NT2/D1 (cell line): ENCODE data around the gene FKBP10.

Experiments used
- SUZ12 ChIP-seq: IDR thresholded peaks from 2 replicates; pipeline ENCODE4 v1.6.1; 2011; ENCODE audit not compliant: insufficient read length, insufficient read depth; ENCODE audit errors: extremely low read depth
- YY1 ChIP-seq: IDR thresholded peaks from 2 replicates; pipeline ENCODE4 v1.6.1; 2011; ENCODE audit not compliant: insufficient read length, insufficient read depth
- ZNF274 ChIP-seq: IDR thresholded peaks from 2 replicates; pipeline ENCODE4 v1.6.1; 2011; ENCODE audit warnings: mild to moderate bottlenecking, low read depth, low read length

DNA sequence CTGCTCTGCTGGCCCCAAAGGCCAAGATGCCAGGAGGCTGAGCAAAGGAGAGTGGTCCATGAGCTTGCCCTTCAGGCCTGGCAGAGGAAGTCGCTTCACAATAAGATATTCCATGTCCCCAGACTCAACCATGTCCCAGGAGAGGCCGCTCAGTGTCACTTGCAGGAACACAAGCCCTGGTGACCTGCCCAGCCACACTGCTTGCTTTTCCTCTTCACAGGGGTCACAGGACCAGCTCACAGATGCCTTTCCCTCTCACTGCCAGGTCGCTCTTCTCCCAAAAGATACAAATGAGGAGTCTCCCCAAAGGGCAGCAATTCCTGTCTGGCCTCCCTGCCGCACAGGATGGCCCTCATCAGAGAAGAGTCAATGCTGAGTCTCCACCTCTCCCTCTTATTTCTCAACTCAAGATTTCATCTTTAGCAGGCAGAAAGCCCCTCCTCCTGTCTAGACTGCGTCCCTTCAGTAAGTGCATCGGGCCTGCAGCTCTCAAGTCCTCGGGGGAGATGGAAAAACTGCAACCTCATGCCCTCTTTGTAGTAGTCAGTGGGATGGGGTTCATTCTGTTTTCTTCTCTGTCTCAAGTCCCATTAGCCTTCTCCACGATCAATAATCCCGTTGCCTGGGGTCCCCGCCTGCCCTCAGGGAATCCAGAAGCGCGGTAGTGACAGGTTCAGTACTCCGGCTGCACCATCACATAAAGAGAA is 31.2 kb upstream of the FKBP10 start:
- TF ChIP-seq ZNF274: no peak
- TF ChIP-seq SUZ12: no peak
- TF ChIP-seq YY1: no peak
